B cell (primary cell): ENCODE results near the gene UBASH3B.

Source experiments
- EZH2 ChIP-seq: IDR thresholded peaks from 2 replicates; pipeline ENCODE4 v1.6.1; 2012; ENCODE audit warnings: borderline replicate concordance, low read depth, mild to moderate bottlenecking, moderate library complexity, low read length; ENCODE audit not compliant: insufficient read depth, poor library complexity, severe bottlenecking
- TF ChIP-seq, protein P1 (sequence below): fragments of 200-600 bp; IDR thresholded peaks from one replicate; pipeline ENCODE4 v1.8.0; 2022; ENCODE audit warnings: antibody characterized with exemption, mild to moderate bottlenecking

DNA sequence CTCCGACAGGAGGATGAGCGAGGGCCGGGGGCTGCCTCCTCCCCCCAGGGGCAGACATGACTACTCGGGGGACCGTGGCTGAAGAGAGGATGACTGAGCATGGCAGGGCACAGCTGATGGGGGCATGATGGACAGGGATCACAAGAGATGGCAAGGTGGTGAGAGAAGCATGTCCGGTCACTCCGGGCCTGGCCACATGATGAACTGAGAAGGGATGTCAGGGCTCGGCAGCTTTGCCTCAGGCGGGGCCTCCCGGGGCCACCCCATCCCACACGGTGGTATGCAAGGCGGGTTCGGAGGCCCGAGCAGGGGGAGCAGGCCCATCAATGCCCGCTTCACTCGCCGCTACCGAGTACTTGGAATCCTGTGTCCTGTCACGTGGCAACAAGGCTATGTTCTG, 36.6 kb upstream of the UBASH3B start:
- TF ChIP-seq, protein P1, sequence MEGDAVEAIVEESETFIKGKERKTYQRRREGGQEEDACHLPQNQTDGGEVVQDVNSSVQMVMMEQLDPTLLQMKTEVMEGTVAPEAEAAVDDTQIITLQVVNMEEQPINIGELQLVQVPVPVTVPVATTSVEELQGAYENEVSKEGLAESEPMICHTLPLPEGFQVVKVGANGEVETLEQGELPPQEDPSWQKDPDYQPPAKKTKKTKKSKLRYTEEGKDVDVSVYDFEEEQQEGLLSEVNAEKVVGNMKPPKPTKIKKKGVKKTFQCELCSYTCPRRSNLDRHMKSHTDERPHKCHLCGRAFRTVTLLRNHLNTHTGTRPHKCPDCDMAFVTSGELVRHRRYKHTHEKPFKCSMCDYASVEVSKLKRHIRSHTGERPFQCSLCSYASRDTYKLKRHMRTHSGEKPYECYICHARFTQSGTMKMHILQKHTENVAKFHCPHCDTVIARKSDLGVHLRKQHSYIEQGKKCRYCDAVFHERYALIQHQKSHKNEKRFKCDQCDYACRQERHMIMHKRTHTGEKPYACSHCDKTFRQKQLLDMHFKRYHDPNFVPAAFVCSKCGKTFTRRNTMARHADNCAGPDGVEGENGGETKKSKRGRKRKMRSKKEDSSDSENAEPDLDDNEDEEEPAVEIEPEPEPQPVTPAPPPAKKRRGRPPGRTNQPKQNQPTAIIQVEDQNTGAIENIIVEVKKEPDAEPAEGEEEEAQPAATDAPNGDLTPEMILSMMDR: no peak
- TF ChIP-seq EZH2: no peak
